Esophagus squamous epithelium (tissue), 5 donors: Measurements from ENCODE around the gene TSPAN4. TPM values are rescaled to one million over a fixed set of nuclear protein-coding genes. Genes with fewer than 3 reads are reported as not detected.

ENCODE experiments used
- DNase-seq: peaks from one replicate; lab custom pipeline; 2025; lab: John Stamatoyannopoulos, UW
- H3K27ac ChIP-seq, 4 donors: fragments of 200-600 bp; sonication (generic); one replicate each; pipeline ENCODE4 v1.5.1; 2016 to 2019; ENCODE audit warnings: mild to moderate bottlenecking in 1 of 4
- H3K27me3 ChIP-seq, 4 donors: fragments of 200-600 bp; sonication (generic); 1 replicate in 3 of 4; 2 replicates in 1 of 4; pipeline versions ENCODE4 v1.5.1 to v1.6.0; 2017 to 2021; ENCODE audit warnings: antibody characterized with exemption in 1 of 4
- H3K36me3 ChIP-seq, 3 donors: fragments of 200-600 bp; sonication (generic); one replicate each; pipeline ENCODE4 v1.5.1; 2016 to 2019
- H3K4me1 ChIP-seq, 3 donors: fragments of 200-600 bp; sonication (generic); one replicate each; pipeline ENCODE4 v1.5.1; 2017 to 2019
- H3K4me3 ChIP-seq, 4 donors: fragments of 200-600 bp; sonication (generic); 1 replicate in 3 of 4; 2 replicates in 1 of 4; pipeline ENCODE4 v1.5.1; 2016 to 2019; ENCODE audit warnings: mild to moderate bottlenecking in 2 of 4, moderate library complexity in 1 of 4
- H3K9me3 ChIP-seq, 3 donors: fragments of 200-600 bp; sonication (generic); one replicate each; pipeline ENCODE4 v1.5.1; 2016 to 2019
- POLR2A ChIP-seq, 4 donors: fragments of 450-650 bp; IDR thresholded peaks; one replicate each; pipeline ENCODE4 v1.6.1; 2017; ENCODE audit warnings: antibody characterized with exemption in 4 of 4, mild to moderate bottlenecking in 4 of 4, moderate library complexity in 3 of 4
- WGBS, 2 donors: methylation state at CpG; one replicate each; pipeline ENCODE4 v1.1.5; 2018; 5-methylcytosine and 5-hydroxymethylcytosine counted together
- intact Hi-C: fragments of 100-400 bp; cut with DNase I; formaldehyde crosslinking; loops from one replicate; pipeline ENCODE4 v1.15.0; 2022
- total RNA-seq, 4 donors: library from RNA; depleted of rRNA; stranded (reverse); fragments of >200 nt; gene quantifications; one replicate each; pipeline ENCODE4 v1.1.0, GENCODE V29; 2016
- TF ChIP-seq, protein P1 (sequence below), 6 experiments: fragments of 450-650 bp in 4 of 6; fragments of 200-600 bp in 2 of 6; sonication (generic) in 2 of 6; IDR thresholded peaks; one replicate each; pipeline ENCODE4 v1.5.1; 2016 to 2019; ENCODE audit warnings: antibody characterized with exemption in 6 of 6, mild to moderate bottlenecking in 4 of 6, moderate library complexity in 4 of 6
- donor health status: DM: yes; HTN: yes; CAD: no.

TSPAN4 gene
- total RNA-seq, 4 donors from 2014 or later: 6.8 to 59.7 (median 19.0) TPM

DNA sequence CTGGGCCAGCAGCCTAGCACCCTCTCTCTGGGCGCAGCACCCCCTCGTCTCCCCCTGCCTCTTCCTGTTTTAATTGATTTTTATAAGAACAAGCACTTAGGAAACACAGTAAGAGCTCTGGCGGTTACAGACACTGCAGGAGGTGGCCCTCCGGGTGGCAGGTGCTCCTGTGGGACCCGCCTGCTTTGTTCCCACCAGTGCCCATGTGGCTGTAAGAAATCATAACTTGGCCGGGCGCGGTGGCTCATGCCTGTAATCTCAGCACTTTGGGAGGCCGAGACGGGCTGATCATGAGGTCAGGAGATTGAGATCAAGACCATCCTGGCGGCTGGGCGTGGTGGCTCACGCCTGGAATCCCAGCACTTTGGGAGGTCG is 18.4 kb downstream of the TSPAN4 start:
- Histone ChIP-seq H3K27me3 (no peaks in the 10 kb centered on the region), H3K27ac (no peak overlapping the region), H3K4me1 (peaks cover 11 to 50% (median 11%) of the 10 kb centered on the region in 3 donors), H3K9me3 (no peaks in the 10 kb centered on the region), H3K36me3 (peaks cover 0 to 38% (median 7%) of the 10 kb centered on the region in 3 donors), H3K4me3 (no peak overlapping the region)
- DNase-seq: no peak
- intact Hi-C loops: no loop called here
- 73 to 91% methylated on average over 2 to 12 of the region's 14 CpGs for WGBS, 2 donors
- no peak for TF ChIP-seq POLR2A (IDR thresholded peaks at IDR 0.05)
- TF ChIP-seq, protein P1, sequence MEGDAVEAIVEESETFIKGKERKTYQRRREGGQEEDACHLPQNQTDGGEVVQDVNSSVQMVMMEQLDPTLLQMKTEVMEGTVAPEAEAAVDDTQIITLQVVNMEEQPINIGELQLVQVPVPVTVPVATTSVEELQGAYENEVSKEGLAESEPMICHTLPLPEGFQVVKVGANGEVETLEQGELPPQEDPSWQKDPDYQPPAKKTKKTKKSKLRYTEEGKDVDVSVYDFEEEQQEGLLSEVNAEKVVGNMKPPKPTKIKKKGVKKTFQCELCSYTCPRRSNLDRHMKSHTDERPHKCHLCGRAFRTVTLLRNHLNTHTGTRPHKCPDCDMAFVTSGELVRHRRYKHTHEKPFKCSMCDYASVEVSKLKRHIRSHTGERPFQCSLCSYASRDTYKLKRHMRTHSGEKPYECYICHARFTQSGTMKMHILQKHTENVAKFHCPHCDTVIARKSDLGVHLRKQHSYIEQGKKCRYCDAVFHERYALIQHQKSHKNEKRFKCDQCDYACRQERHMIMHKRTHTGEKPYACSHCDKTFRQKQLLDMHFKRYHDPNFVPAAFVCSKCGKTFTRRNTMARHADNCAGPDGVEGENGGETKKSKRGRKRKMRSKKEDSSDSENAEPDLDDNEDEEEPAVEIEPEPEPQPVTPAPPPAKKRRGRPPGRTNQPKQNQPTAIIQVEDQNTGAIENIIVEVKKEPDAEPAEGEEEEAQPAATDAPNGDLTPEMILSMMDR (IDR thresholded peaks at IDR 0.05): no peak

DNA sequence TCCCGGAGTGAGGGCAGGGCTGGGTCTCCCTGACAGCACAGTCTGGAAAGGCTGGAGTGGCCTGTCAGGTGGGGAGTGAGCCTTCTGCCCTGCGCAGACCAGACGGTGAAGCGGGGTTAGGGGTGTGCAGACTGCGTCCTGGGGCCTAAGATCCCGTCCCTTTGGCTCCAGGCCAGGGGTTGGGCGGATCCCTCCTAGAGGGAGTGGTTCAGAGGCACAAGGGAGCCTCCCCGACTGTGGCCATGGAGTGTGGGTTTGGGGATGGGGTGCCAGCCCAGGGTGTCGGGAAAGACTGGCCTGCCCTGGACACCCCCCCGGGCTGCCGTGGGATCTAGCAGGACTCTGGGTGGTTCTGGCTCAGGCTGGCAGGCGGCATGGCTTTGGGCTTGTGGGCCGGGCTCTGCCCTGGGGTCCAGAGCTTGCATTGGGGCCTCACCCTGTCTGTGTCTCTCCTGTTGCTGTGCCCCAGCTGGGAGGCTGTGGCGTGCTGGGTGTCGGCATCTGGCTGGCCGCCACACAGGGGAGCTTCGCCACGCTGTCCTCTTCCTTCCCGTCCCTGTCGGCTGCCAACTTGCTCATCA is 19.5 kb downstream of the TSPAN4 start:
- no peak for DNase-seq
- Histone ChIP-seq H3K9me3 (no peaks in the 10 kb centered on the region), H3K27ac (no peak overlapping the region), H3K36me3 (peaks cover 0 to 49% (median 7%) of the 10 kb centered on the region in 3 donors), H3K4me1 (peaks cover 11 to 40% (median 11%) of the 10 kb centered on the region in 3 donors), H3K27me3 (no peaks in the 10 kb centered on the region), H3K4me3 (no peak overlapping the region)
- 50 to 64% methylated on average over 1 to 4 of the region's 20 CpGs for WGBS, 2 donors
- intact Hi-C loops: no loop called here
- TF ChIP-seq, protein P1 (IDR thresholded peaks at IDR 0.05): no peak
- no peak for TF ChIP-seq POLR2A (IDR thresholded peaks at IDR 0.05)

DNA sequence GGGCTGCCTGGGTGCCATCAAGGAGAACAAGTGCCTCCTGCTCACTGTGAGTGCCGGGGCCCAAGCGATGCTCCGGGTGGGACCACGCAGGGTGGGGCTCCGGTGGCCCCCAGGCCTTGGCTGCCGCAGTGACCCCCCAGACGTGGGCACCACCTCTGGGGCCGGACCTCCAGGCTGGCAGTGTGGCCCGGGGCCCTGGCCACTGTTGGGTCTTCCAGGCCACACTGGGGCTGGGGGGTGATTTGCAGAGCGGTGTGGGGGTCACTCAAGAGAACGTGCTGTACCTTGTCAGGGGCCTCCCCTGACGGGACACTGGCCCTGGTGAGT is 20.0 kb downstream of the TSPAN4 start:
- no peak for TF ChIP-seq POLR2A (IDR thresholded peaks at IDR 0.05)
- TF ChIP-seq, protein P1 (IDR thresholded peaks at IDR 0.05): no peak
- Histone ChIP-seq H3K9me3 (no peaks in the 10 kb centered on the region), H3K27ac (no peak overlapping the region), H3K4me3 (no peak overlapping the region), H3K36me3 (peaks cover 0 to 53% (median 7%) of the 10 kb centered on the region in 3 donors), H3K27me3 (no peaks in the 10 kb centered on the region), H3K4me1 (peaks cover 11 to 40% (median 11%) of the 10 kb centered on the region in 3 donors)
- WGBS, 2 donors: 90% methylated on average over 4 of the region's 12 CpGs; no CpG with 5 or more reads in 1 of the 2 donors
- no peak for DNase-seq
- intact Hi-C loops: no loop called here

DNA sequence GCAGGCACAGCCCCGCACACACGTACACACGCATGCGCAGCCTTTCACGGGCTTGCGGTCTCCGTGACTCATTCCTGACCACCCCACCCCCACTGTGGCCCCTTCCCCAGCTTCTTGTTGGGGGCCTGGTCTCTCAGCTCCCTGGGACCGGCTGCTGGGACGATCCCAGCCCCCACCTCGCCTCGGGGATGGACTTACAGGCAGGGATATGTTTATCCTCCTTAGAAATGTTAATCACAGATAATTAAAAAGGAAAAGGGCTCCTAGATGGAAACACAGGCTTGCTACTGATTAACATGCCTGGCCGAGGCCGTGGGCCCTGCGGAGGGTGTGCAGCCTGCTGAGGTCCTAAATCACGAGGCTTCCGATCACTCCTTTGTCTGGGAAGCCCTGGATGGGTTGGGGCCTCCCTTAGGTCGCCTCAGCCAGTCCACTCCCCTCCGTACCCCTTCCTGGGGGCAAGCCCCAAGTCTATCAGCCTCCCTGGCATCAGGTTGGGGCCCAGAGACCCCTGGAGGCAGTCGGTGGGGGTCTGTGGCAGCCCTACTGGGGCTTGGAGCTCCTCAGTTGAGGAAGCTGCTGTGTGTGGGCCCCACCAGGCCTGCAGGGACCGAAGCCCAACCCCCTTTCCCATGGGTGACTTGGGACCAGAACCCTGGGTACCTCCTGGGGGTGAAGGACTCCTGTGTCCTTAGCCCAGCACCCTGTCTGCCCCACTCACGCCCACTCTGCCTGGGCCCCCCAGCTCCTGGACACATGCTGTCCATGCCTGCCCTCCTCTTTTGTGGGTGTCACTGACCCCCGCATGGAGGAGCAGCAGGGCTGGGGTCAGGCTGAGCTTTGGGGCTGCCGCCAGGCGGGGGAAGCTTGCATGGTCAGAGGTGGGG is 20.6 kb downstream of the TSPAN4 start:
- Histone ChIP-seq H3K36me3 (peaks cover 0 to 53% (median 7%) of the 10 kb centered on the region in 3 donors), H3K9me3 (no peaks in the 10 kb centered on the region), H3K27me3 (no peaks in the 10 kb centered on the region), H3K27ac (no peak overlapping the region), H3K4me1 (peaks cover 11 to 34% (median 11%) of the 10 kb centered on the region in 3 donors), H3K4me3 (no peak overlapping the region)
- intact Hi-C loops: no loop called here
- TF ChIP-seq, protein P1 (IDR thresholded peaks at IDR 0.05): no peak
- TF ChIP-seq POLR2A (IDR thresholded peaks at IDR 0.05): no peak
- no peak for DNase-seq
- 76 to 95% methylated on average over 3 to 10 of the region's 24 CpGs for WGBS, 2 donors
